ENCODE results near the gene OR5AS1.
"Not testable (repeated sequence)": the region's sequence is repeated elsewhere in the genome, so short reads cannot be mapped to it uniquely, and the experiment has no call there.

The OR5AS1 gene

DNA sequence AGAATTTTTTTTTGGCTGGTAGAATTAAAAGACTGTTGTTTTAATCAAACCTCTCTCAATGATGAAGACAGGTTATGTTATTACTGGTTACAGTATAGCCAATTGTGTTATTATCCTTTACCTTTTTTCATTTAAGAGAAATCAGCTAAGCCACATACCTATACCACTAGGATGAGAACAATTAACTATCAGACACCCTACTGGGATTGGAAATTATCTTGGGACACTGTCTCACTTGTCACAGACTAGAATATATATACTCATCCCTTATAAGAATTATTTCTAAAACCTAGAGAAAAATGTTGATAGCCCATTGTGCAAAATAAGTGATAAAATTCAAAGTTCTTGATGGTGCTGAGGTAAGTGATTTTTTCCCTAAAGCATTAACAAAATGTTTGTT lies at the start of gene OR5AS1:
TSS of gene OR5AS1 (plus strand) at position 301 of the 400 bp plus-strand sequence. CDS start 2,765 bp downstream, outside the sequence.
- no peak for DNase-seq (ENCODE audit: low read depth)

DNA sequence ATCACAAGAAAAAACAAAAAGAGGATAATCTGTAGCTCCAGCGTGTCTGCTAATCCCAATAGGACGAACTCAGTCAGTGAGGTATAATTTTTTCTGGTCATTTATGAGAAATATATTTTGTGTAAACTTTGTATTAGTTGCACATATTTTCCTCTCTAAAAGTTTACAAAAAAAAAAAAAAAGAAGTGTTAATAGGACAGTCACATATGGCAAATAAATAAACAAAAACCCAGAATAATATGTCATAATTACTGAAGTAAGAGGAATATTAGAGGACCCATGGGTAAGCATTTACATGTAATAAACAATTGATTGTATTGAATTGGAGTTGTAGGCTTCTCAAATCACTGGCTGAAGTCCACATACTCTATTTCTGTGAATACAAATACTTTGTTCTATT lies 32.9 kb upstream of the OR5AS1 start, which contains the start of gene OR5F1:
TSS of gene OR5F1 (minus strand) at position 101 of the 400 bp plus-strand sequence. CDS start at position 101, 0 bp downstream.
- no peak for DNase-seq (ENCODE audit: low read depth)

DNA sequence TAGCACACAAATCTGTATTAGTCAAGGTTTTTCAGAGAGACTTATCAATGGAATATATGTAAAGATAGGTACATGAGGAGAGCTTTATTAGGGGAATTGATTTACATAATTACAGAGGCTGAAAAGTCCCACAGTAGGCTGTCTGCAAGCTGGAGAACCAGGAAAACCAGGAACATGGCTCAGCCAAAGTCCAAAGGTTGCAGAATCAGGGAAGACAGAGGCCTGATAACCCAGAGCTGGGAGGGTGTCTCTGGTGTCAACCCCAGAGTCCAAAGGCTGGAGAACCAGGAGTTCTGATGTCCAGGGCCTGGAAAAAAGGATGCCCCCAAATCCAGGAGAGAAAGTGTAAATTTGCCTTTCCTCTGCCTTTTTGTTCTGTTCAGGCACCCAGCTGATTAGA lies 16.7 kb upstream of the OR5AS1 start:
- DNase-seq (ENCODE audit: low read depth), result no peak

DNA sequence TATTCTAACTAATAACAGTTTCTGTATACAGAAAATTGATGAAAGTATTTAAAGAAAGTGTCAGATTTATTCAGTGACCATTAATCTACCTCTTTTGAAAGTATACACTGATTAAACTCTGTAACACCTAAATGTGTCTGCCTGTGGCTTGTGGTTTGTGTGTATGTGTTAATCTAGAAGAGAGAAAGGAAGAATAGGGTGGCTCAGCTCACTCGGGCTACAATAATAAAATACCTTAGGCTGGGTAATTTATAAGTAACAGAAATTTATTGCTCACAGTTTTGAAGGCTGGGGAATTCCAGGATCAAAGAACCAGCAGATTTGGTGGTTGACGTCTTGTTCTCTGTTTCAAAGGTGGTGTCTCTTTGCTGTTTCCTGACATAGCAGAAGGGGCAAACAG lies 13.6 kb upstream of the OR5AS1 start:
- no peak for DNase-seq (ENCODE audit: low read depth)

DNA sequence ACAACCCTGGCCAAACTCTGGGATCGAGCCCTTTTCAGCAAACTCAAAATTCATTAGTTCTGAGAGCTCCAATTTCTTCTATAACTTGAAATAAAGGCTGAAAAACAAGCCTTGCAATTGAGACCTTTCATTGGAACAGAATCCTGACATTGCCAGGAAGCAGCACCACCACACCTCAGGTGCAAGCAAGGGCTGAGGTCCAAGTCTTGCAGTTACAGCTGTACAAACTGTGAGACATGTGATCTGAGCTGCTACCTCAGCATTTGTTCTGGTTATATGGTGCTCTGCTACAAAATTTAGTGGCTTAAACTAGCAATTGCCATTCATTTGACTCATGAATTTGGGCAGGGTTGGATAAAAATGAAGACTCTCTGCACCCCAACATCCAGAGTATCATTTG lies 18.1 kb downstream of the OR5AS1 start:
- DNase-seq (ENCODE audit: low read depth), result no peak

DNA sequence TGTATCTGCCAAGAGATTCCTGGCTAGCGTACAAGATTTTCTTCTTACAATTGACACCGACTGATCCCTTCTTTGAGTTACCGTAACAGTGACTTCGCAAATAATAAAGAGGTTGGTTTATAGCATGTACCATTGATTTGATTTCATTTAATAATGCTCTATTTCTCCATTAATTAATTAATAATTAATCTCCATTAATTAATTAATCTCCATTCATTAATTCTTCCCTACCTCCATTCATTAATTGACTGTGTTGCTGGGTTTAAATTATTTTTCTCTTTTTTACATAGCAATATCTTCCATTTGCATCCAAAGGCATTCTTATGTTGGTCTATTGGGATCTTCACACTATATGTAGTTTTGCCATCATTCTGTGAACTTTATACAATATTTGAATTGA lies 21.0 kb downstream of the OR5AS1 start:
- DNase-seq (ENCODE audit: low read depth), result no peak

DNA sequence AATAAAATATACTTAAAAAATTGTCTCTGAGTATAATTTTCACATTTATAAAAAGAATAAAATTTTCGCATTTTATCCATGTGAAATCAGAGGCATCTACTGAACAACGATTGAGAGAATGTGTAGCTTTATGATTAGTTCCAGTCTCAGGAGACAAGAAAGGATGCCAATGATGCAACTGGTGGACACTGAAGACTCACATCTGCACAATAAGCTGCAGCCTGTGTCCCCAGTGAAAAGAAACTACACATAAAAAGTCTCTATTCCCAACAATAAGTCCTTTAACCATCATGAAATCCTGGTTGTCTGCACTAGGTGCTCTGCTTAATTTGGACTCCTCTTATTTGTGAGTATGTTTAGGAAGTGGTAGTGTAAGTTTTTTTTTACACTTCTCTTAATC lies 22.0 kb downstream of the OR5AS1 start:
- DNase-seq (ENCODE audit: low read depth), result no peak

DNA sequence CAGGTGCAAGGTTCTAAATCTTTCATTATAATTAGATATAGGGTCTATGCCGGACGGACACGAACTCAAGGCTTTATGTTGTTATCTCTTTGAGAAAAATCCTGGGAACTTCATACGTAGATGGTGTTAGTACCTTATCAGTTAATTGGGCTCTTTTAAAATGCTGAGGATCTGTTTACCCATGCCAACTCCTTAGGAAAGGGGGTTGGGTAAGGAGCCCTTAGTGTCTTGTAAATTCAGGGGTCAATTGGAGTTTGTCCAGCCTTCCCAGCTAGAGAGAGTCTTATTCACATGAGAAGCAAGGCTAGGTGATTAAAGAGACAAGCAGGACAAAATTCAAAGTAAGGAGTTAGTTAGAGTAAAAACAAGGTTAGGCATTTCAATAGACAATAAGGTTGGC lies 28.9 kb downstream of the OR5AS1 start:
- DNase-seq (ENCODE audit: low read depth), result not testable (repeated sequence)

DNA sequence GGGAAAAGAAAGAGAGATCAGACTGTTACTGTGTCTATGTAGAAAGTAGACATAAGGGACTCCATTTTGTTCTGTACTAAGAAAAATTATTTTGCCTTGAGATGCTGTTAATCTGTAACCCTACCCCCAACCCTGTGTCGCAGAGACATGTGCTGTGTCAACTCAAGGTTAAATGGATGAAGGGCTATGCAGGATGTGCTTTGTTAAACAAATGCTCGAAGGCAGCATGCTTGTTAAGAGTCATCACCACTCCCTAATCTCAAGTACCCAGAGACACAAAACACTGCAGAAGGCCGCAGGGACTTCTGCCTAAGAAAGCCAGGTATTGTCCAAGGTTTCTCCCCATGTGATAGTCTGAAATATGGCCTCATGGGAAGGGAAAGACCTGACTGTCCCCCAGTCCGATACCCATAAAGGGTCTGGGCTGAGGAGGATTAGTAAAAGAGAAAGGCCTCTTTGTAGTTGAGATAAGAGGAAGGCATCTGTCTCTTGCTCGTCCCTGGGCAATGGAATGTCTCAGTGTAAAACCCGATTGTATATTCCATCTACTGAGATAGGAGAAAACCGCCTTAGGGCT lies 30.3 kb downstream of the OR5AS1 start:
- not testable (repeated sequence) for DNase-seq (ENCODE audit: low read depth)

DNA sequence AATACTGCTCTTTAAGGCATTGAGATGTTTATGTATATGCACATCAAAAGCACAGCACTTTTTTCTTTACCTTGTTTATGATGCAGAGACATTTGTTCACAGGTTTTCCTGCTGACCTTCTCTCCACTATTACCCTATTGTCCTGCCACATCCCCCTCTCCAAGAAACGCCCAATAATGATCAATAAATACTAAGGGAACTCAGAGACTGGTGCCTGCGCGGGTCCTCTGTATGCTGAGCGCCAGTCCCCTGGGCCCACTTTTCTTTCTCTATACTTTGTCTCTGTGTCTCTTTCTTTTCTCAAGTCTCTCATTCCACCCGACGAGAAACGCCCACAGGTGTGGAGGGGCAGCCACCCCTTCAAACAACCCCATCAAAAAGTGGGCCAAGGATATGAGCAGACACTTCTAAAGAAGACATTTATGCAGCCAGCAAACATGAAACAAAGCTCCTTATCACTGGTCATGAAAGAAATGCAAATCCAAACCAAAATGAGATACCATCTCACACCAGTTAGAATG lies 30.9 kb downstream of the OR5AS1 start:
- not testable (repeated sequence) for DNase-seq (ENCODE audit: low read depth)

DNA sequence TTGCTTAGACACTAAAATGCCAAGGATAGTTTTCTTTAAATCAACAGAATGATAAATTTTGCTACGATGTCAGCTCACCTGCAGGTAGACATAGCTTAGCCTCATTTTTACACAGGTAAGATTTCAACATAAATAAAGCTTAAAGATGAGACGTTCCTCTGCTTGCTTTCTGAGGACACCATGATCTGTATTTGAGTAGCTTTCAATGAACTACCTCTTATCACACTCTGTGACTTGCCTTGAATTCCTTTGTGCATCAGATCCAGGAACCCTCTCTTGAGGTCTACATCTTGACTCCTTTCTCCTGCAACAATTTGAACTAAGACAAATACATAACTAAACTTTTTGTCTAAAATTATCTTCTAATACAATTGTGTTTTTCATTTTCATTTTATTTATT lies 39.5 kb downstream of the OR5AS1 start:
- no peak for DNase-seq (ENCODE audit: low read depth)
